Upper lobe of left lung (tissue), 4 donors: Measurements from ENCODE around the gene ATP1A2.

ENCODE experiments used
- CTCF ChIP-seq, 6 experiments: fragments of 450-650 bp in 4 of 6; fragments of 200-600 bp in 2 of 6; sonication (generic) in 2 of 6; IDR thresholded peaks; one replicate each; pipeline ENCODE4 v1.5.1; 2016 to 2019; ENCODE audit warnings: antibody characterized with exemption in 6 of 6
- EP300 ChIP-seq, 4 donors: sonication (generic); formaldehyde crosslinking; IDR thresholded peaks; one replicate each; pipeline ENCODE4 v1.5.1; 2017; ENCODE audit warnings: antibody characterized with exemption in 4 of 4, control low read depth in 2 of 4
- POLR2A ChIP-seq, 4 donors: fragments of 450-650 bp; IDR thresholded peaks; one replicate each; pipeline ENCODE4 v1.5.1; 2016 to 2017; ENCODE audit warnings: antibody characterized with exemption in 4 of 4, mild to moderate bottlenecking in 2 of 4
- POLR2AphosphoS5 ChIP-seq, 2 donors: sonication (generic); formaldehyde crosslinking; IDR thresholded peaks; one replicate each; pipeline ENCODE4 v1.5.1; 2017; ENCODE audit warnings: antibody characterized with exemption in 2 of 2

DNA sequence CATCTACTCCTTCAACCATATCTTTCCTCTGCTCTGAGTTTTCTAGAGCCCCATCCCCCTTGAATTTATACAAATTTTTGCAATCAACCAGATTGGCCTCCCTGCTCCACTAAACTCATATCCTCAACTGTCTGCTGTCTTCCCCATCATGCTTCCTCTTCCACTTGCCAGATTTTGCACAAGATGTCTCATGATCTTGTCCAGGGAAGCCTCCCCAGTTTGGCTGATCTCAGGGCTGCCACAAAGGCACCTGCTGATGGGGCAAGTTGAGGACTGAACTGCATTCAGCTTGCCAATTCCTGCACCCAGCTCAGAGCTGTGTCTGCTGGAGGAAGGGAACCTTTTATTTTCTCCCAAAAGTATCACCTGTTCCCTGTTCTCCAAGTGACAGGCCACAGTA, 38.1 kb upstream of the ATP1A2 start:
- TF ChIP-seq CTCF (IDR thresholded peaks at IDR 0.05) (no peak), POLR2A (IDR thresholded peaks at IDR 0.05) (no peak), EP300 (IDR thresholded peaks at IDR 0.05) (no peak), POLR2AphosphoS5 (IDR thresholded peaks at IDR 0.05) (no peak)
